Liver (tissue), 9 donors: ENCODE data around the gene MYBPC1. TPM values are rescaled to one million over a fixed set of nuclear protein-coding genes. Genes with fewer than 3 reads are reported as not detected.

Experiments used
- DNase-seq: peaks from one replicate; pipeline ENCODE4 v3.0.0-alpha.2; 2017; ENCODE audit warnings: low spot score
- H3K27ac ChIP-seq, 2 donors: one replicate each; pipeline ENCODE4 v1.7.0; 2013; ENCODE audit warnings: inconsistent platforms in 2 of 2, low read length in 2 of 2, control low read depth in 1 of 2, low read depth in 1 of 2, mild to moderate bottlenecking in 1 of 2
- H3K27me3 ChIP-seq, 4 donors: one replicate each; pipeline versions ENCODE4 v1.6.1 to v1.7.0; 2013; ENCODE audit warnings: low read length in 3 of 4, inconsistent platforms in 1 of 4, mild to moderate bottlenecking in 1 of 4, moderate library complexity in 1 of 4; ENCODE audit not compliant: control insufficient read depth in 4 of 4, insufficient read depth in 4 of 4
- H3K36me3 ChIP-seq, 4 donors: one replicate each; pipeline versions ENCODE4 v1.6.1 to v1.7.0; 2013; ENCODE audit warnings: low read length in 3 of 4, mild to moderate bottlenecking in 3 of 4, low read depth in 1 of 4, moderate library complexity in 1 of 4; ENCODE audit not compliant: control insufficient read depth in 4 of 4, insufficient read depth in 3 of 4
- H3K4me1 ChIP-seq, 4 donors: one replicate each; pipeline versions ENCODE4 v1.6.1 to v1.7.0; 2013; ENCODE audit warnings: low read length in 3 of 4, mild to moderate bottlenecking in 3 of 4, moderate library complexity in 1 of 4; ENCODE audit not compliant: control insufficient read depth in 4 of 4, insufficient read depth in 4 of 4
- H3K4me3 ChIP-seq, 3 donors: one replicate each; pipeline versions ENCODE4 v1.6.1 to v1.7.0; 2013; ENCODE audit warnings: low read length in 3 of 3, control low read depth in 1 of 3, low read depth in 1 of 3, mild to moderate bottlenecking in 1 of 3
- H3K9ac ChIP-seq, 2 donors: one replicate each; pipeline ENCODE4 v1.7.0; 2013; ENCODE audit warnings: low read length in 2 of 2, mild to moderate bottlenecking in 2 of 2, moderate library complexity in 2 of 2, control low read depth in 1 of 2, low read depth in 1 of 2
- H3K9me3 ChIP-seq, 4 donors: one replicate each; pipeline versions ENCODE4 v1.6.1 to v1.7.0; 2013; ENCODE audit warnings: low read length in 3 of 4; ENCODE audit not compliant: control insufficient read depth in 4 of 4
- EGR1 ChIP-seq, 2 donors: IDR thresholded peaks; 2 replicates each; pipeline ENCODE4 v1.6.1; 2016 to 2018; ENCODE audit warnings: antibody characterized with exemption in 2 of 2, low read depth in 2 of 2
- FOXA1 ChIP-seq: IDR thresholded peaks from 2 replicates; pipeline ENCODE4 v1.6.1; 2016; ENCODE audit warnings: antibody characterized with exemption
- FOXA2 ChIP-seq: IDR thresholded peaks from 2 replicates; pipeline ENCODE4 v1.6.1; 2016; ENCODE audit warnings: antibody characterized with exemption
- GABPA ChIP-seq, 2 donors: IDR thresholded peaks in 1 of 2; conservative IDR thresholded peaks in 1 of 2; 2 replicates each; pipeline ENCODE4 v1.6.1; 2016; ENCODE audit warnings: antibody characterized with exemption in 2 of 2, mild to moderate bottlenecking in 1 of 2, moderate library complexity in 1 of 2
- HNF4A ChIP-seq, 2 donors: conservative IDR thresholded peaks; 2 replicates each; pipeline ENCODE4 v1.6.1; 2016; ENCODE audit warnings: antibody characterized with exemption in 2 of 2, mild to moderate bottlenecking in 2 of 2
- HNF4G ChIP-seq: IDR thresholded peaks from 2 replicates; pipeline ENCODE4 v1.6.1; 2016; ENCODE audit warnings: antibody characterized with exemption
- JUND ChIP-seq, 2 donors: IDR thresholded peaks; 2 replicates each; pipeline ENCODE4 v1.6.1; 2016; ENCODE audit warnings: antibody characterized with exemption in 2 of 2
- NR2F2 ChIP-seq: IDR thresholded peaks from 2 replicates; pipeline ENCODE4 v1.6.1; 2016; ENCODE audit warnings: antibody characterized with exemption
- RAD21 ChIP-seq, 2 donors: IDR thresholded peaks; 2 replicates each; pipeline ENCODE4 v1.6.1; 2016; ENCODE audit warnings: antibody characterized with exemption in 2 of 2, mild to moderate bottlenecking in 2 of 2
- RXRA ChIP-seq, 2 donors: IDR thresholded peaks; 2 replicates each; pipeline ENCODE4 v1.6.1; 2017 to 2018; ENCODE audit warnings: antibody characterized with exemption in 2 of 2, mild to moderate bottlenecking in 1 of 2
- SP1 ChIP-seq: IDR thresholded peaks from 2 replicates; pipeline ENCODE4 v1.6.1; 2018; ENCODE audit warnings: antibody characterized with exemption, mild to moderate bottlenecking
- TAF1 ChIP-seq: conservative IDR thresholded peaks from 2 replicates; pipeline ENCODE4 v1.6.1; 2016; ENCODE audit warnings: antibody characterized with exemption, mild to moderate bottlenecking
- YY1 ChIP-seq: IDR thresholded peaks from 2 replicates; pipeline ENCODE4 v1.6.1; 2016; ENCODE audit warnings: antibody characterized with exemption, mild to moderate bottlenecking
- WGBS: extraction: QIAGEN DNeasy Blood & Tissue Kit; methylation state at CpG from one replicate; pipeline ENCODE4 v1.1.7; 2013; 5-methylcytosine and 5-hydroxymethylcytosine counted together
- polyA plus RNA-seq, 2 donors: library from polyadenylated mRNA; stranded (reverse) in 1 of 2; unstranded in 1 of 2; fragments of 200-250 nt in 1 of 2; fragments of >200 nt in 1 of 2; fragmentation: Nextera tagmentation in 1 of 2; extraction: Ambion mirVana in 1 of 2; gene quantifications; one replicate each; pipeline versions ENCODE4 v1.2.1 to v1.2.3, GENCODE V29; 2013 to 2015
- total RNA-seq, 2 donors: library from RNA; depleted of rRNA; stranded (reverse); fragments of >200 nt; gene quantifications; one replicate each; pipeline ENCODE4 v1.2.3, GENCODE V29; 2014
- TF ChIP-seq, protein P1 (sequence below): IDR thresholded peaks from 2 replicates; pipeline ENCODE4 v1.6.1; 2016; ENCODE audit warnings: antibody characterized with exemption
- TF ChIP-seq, protein P2 (sequence below): IDR thresholded peaks from 2 replicates; pipeline ENCODE4 v1.6.1; 2016; ENCODE audit warnings: antibody characterized with exemption
- TF ChIP-seq, protein P3 (sequence below): IDR thresholded peaks from 2 replicates; pipeline ENCODE4 v1.6.1; 2016; ENCODE audit warnings: antibody characterized with exemption
- TF ChIP-seq, protein P4 (sequence below): fragments of 150-350 bp; IDR thresholded peaks from 2 replicates; pipeline ENCODE4 v1.5.1; 2017; ENCODE audit warnings: improper control_type of control experiment, low read depth, low read length; ENCODE audit not compliant: missing input control
- donor health status: healthy.
- donor health status: healthy.
- donor health status: healthy.
- donor health status: healthy.
- donor health status: healthy.

Gene MYBPC1
- total and polyA plus RNA-seq, 4 donors, result under 0.01 TPM; not detected in 3

DNA sequence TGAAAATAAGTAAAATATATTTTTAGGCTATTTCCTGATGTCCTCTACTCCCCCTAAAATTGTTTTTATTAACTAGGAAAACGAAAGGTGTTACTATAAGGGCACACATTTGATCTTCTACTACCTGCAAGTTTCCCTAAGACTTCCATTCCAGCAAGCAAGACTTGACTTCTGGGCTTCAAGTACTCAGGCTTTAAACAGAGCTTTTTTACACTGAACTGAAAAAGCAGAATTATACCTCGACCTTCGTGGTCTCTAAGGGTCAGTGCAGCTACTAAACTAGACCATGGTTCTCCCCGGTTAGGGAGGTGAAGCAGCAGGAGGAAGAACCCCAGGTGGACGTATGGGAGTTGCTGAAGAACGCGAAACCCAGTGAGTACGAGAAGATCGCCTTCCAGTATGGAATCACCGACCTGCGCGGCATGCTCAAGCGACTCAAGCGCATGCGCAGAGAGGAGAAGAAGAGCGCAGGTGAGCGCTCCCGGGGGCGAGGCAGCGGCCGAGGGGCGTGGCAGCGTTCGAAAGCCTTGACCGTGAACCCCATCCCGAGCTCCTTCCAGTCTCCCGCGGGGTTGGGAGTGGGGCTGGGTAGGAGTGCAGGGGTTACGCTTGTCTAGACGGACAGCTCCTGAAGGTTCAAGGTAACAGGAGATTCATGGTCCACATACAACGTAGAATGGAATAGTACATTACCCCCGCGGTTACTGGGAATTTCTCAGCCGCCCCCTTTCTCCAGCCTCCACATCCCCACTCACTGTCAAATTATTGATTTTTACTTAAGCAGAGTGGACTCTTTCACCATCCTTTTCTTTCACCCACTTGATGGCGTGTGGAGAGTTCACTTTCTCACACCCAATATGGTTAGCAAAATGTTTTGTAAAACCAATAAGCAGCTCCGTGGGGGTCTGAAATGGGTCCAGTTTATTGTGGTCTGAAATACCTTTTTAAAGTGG lies 47.6 kb downstream of the MYBPC1 start (continued):
- TF ChIP-seq GABPA (IDR thresholded peaks at IDR 0.05 in 1 of 2, conservative IDR thresholded peaks at IDR 0.05 in 1 of 2), result no peak
- TF ChIP-seq JUND (IDR thresholded peaks at IDR 0.05), result no peak
- TF ChIP-seq, protein P1, sequence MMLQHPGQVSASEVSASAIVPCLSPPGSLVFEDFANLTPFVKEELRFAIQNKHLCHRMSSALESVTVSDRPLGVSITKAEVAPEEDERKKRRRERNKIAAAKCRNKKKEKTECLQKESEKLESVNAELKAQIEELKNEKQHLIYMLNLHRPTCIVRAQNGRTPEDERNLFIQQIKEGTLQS, result no peak
- no peak for TF ChIP-seq RAD21 (IDR thresholded peaks at IDR 0.05)
- TF ChIP-seq FOXA1, result no peak
- TF ChIP-seq, protein P2, sequence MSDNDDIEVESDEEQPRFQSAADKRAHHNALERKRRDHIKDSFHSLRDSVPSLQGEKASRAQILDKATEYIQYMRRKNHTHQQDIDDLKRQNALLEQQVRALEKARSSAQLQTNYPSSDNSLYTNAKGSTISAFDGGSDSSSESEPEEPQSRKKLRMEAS, result no peak
- no peak for TF ChIP-seq TAF1

DNA sequence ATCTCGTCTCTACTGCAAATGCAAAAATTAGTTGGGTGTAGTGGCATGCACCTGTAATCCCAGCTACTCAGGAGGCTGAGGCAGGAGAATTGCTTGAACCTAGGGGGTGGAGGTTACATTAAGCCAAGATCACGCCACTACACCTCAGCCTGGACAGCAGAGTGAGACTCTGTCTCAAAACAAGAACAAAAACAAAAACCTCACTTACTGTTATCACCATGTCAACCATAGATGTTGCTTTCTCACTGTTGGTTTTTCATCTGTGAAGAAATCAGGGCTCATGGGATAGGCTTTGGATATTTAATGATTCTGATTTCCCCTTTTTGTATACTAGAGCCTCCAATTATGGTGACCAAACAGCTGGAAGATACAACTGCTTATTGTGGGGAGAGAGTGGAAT lies 52.9 kb downstream of the MYBPC1 start:
- Histone ChIP-seq H3K9ac (no peak overlapping the region), H3K4me3 (no peak overlapping the region), H3K27ac (no peak overlapping the region), H3K9me3 (no peaks in the 10 kb centered on the region), H3K36me3 (no peaks in the 10 kb centered on the region), H3K4me1 (peaks cover 0 to under 1% (median 0%) of the 10 kb centered on the region in 4 donors), H3K27me3 (no peaks in the 10 kb centered on the region)
- 92% methylated on average over 2 of the region's 2 CpGs for WGBS
- DNase-seq, result no peak
- TF ChIP-seq SP1 (no peak), JUND (IDR thresholded peaks at IDR 0.05) (no peak), EGR1 (IDR thresholded peaks at IDR 0.05; ENCODE audit: low read depth in 2 of 2) (no peak), FOXA1 (no peak), FOXA2 (no peak), HNF4G (no peak), YY1 (no peak), GABPA (IDR thresholded peaks at IDR 0.05 in 1 of 2, conservative IDR thresholded peaks at IDR 0.05 in 1 of 2) (no peak), HNF4A (conservative IDR thresholded peaks at IDR 0.05) (no peak), RXRA (IDR thresholded peaks at IDR 0.05) (no peak), TAF1 (no peak), NR2F2 (no peak)
- TF ChIP-seq, protein P3, sequence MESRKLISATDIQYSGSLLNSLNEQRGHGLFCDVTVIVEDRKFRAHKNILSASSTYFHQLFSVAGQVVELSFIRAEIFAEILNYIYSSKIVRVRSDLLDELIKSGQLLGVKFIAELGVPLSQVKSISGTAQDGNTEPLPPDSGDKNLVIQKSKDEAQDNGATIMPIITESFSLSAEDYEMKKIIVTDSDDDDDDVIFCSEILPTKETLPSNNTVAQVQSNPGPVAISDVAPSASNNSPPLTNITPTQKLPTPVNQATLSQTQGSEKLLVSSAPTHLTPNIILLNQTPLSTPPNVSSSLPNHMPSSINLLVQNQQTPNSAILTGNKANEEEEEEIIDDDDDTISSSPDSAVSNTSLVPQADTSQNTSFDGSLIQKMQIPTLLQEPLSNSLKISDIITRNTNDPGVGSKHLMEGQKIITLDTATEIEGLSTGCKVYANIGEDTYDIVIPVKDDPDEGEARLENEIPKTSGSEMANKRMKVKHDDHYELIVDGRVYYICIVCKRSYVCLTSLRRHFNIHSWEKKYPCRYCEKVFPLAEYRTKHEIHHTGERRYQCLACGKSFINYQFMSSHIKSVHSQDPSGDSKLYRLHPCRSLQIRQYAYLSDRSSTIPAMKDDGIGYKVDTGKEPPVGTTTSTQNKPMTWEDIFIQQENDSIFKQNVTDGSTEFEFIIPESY, result no peak
- TF ChIP-seq, protein P1, result no peak
- TF ChIP-seq, protein P4, sequence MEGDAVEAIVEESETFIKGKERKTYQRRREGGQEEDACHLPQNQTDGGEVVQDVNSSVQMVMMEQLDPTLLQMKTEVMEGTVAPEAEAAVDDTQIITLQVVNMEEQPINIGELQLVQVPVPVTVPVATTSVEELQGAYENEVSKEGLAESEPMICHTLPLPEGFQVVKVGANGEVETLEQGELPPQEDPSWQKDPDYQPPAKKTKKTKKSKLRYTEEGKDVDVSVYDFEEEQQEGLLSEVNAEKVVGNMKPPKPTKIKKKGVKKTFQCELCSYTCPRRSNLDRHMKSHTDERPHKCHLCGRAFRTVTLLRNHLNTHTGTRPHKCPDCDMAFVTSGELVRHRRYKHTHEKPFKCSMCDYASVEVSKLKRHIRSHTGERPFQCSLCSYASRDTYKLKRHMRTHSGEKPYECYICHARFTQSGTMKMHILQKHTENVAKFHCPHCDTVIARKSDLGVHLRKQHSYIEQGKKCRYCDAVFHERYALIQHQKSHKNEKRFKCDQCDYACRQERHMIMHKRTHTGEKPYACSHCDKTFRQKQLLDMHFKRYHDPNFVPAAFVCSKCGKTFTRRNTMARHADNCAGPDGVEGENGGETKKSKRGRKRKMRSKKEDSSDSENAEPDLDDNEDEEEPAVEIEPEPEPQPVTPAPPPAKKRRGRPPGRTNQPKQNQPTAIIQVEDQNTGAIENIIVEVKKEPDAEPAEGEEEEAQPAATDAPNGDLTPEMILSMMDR, result no peak
